G401 (cell line): ENCODE data around the gene RASGRP4. TPM values are rescaled to one million over a fixed set of nuclear protein-coding genes. Genes with fewer than 3 reads are reported as not detected.
"Not testable (repeated sequence)": the region's sequence is repeated elsewhere in the genome, so short reads cannot be mapped to it uniquely, and the experiment has no call there.

Experiments
- DNase-seq: peaks from one replicate; pipeline ENCODE4 v3.0.0-alpha.2; 2015; ENCODE audit warnings: low spot score
- in situ Hi-C: cut with HindIII; loops from 2 replicates; pipeline ENCODE4 v1.10.0; 2016; ENCODE audit warnings: low sequenced_read_pairs, mixed read lengths
- total RNA-seq: library from RNA; depleted of rRNA; stranded (reverse); fragments of >200 nt; shearing (Covaris generic); gene quantifications from 2 replicates; pipeline ENCODE4 v1.2.3, GENCODE V29; 2014

Gene RASGRP4
- total RNA-seq, 1 experiment from 2014 or later = not detected

GRCh38 chr19:38451036-38451435 lies 25.0 kb upstream of the RASGRP4 start:
- in situ Hi-C loops = no loop called here
- no peak for DNase-seq

- DNase-seq = no peak
- in situ Hi-C loops = no loop called here
Measured at GRCh38 chr19:38449518-38449917, 23.5 kb upstream of the RASGRP4 start.

- DNase-seq = no peak
- in situ Hi-C loops = no loop called here
Measured at GRCh38 chr19:38448225-38448624, 22.2 kb upstream of the RASGRP4 start.

- DNase-seq = no peak
- in situ Hi-C loops = no loop called here
Measured at GRCh38 chr19:38445362-38445761, 19.3 kb upstream of the RASGRP4 start.

- in situ Hi-C loops = no loop called here
- no peak for DNase-seq
Measured at GRCh38 chr19:38444026-38444425, 18.0 kb upstream of the RASGRP4 start.

GRCh38 chr19:38443458-38443999 lies 17.5 kb upstream of the RASGRP4 start:
- DNase-seq = no peak
- in situ Hi-C loops = no loop called here

GRCh38 chr19:38442736-38443135 lies 16.7 kb upstream of the RASGRP4 start:
- in situ Hi-C loops = no loop called here
- DNase-seq = no peak

GRCh38 chr19:38441657-38442348 lies 15.8 kb upstream of the RASGRP4 start:
- in situ Hi-C loops = no loop called here
- no peak for DNase-seq

- no peak for DNase-seq
- in situ Hi-C loops = no loop called here
Measured at GRCh38 chr19:38440592-38440991, 14.6 kb upstream of the RASGRP4 start.

GRCh38 chr19:38437917-38438316 lies 11.9 kb upstream of the RASGRP4 start:
- no peak for DNase-seq
- in situ Hi-C loops = no loop called here

GRCh38 chr19:38437295-38437694 lies 11.3 kb upstream of the RASGRP4 start:
- DNase-seq = no peak
- in situ Hi-C loops = no loop called here

GRCh38 chr19:38434549-38435051 lies 8.6 kb upstream of the RASGRP4 start:
- in situ Hi-C loops = no loop called here
- DNase-seq = no peak

GRCh38 chr19:38433268-38433733 lies 7.3 kb upstream of the RASGRP4 start, which contains the start of gene RYR1:
TSS of gene RYR1 (plus strand) at chr19:38433691. CDS start at chr19:38433830, 139 bp downstream.
- peak; percentile 27 for DNase-seq
- in situ Hi-C loops = no loop called here

GRCh38 chr19:38430931-38431330 lies 4.9 kb upstream of the RASGRP4 start:
- in situ Hi-C loops = no loop called here
- DNase-seq = no peak

- no peak for DNase-seq
- in situ Hi-C loops = no loop called here
Measured at GRCh38 chr19:38429811-38430156, 3.8 kb upstream of the RASGRP4 start.

GRCh38 chr19:38429055-38429810 lies 3.2 kb upstream of the RASGRP4 start:
- in situ Hi-C loops = no loop called here
- DNase-seq = no peak

- DNase-seq, in situ Hi-C loops: not testable (repeated sequence)
Measured at GRCh38 chr19:38427035-38427677, 1.1 kb upstream of the RASGRP4 start.

- in situ Hi-C loops = no loop called here
- DNase-seq = no peak
Measured at GRCh38 chr19:38425222-38425809, 703 bp downstream of the RASGRP4 start.

- in situ Hi-C loops = no loop called here
Measured at GRCh38 chr19:38424272-38424671, 1.7 kb downstream of the RASGRP4 start.

More at GRCh38 chr19:38424272-38424671, 1.7 kb downstream of the RASGRP4 start:
- DNase-seq = no peak
